Upper lobe of right lung (tissue), 1 donor: Measurements from ENCODE around the gene DIDO1. TPM values are rescaled to one million over a fixed set of nuclear protein-coding genes. Genes with fewer than 3 reads are reported as not detected.
A peak's percentile ranks its signal among the peaks of the same experiment; 100 is the strongest.

Source experiments
- ATAC-seq: fragments of 200-7000 bp; cut with Tn5 transposase; one replicate; pipeline ENCODE4 v1.9.1; 2020; ENCODE audit warnings: mild to moderate bottlenecking, moderate library complexity
- DNase-seq: peaks from one replicate; pipeline ENCODE4 v3.0.0-alpha.2; 2020
- H3K27ac ChIP-seq: fragments of 200-600 bp; one replicate; pipeline ENCODE4 v1.8.0; 2022
- H3K27me3 ChIP-seq: fragments of 200-600 bp; one replicate; pipeline ENCODE4 v1.8.0; 2022; ENCODE audit warnings: mild to moderate bottlenecking
- H3K36me3 ChIP-seq: fragments of 200-600 bp; one replicate; pipeline ENCODE4 v1.8.0; 2022
- H3K4me1 ChIP-seq: fragments of 200-600 bp; one replicate; pipeline ENCODE4 v1.8.0; 2022
- H3K4me3 ChIP-seq: fragments of 200-600 bp; one replicate; pipeline ENCODE4 v1.8.0; 2022; ENCODE audit warnings: mild to moderate bottlenecking
- H3K9me3 ChIP-seq: fragments of 200-600 bp; one replicate; pipeline ENCODE4 v1.8.0; 2022
- CTCF ChIP-seq: fragments of 200-600 bp; IDR thresholded peaks from one replicate; pipeline ENCODE4 v1.8.0; 2022; ENCODE audit warnings: antibody characterized with exemption
- intact Hi-C: fragments of 100-400 bp; cut with DNase I; formaldehyde crosslinking; loops from one replicate; pipeline ENCODE4 v1.11.0; 2022
- total RNA-seq: library from RNA; stranded (reverse); fragmentation: NEBNext Ultra II Directional; extraction: Animal tissue kit (Norgen Biotek cat#: 25700); gene quantifications from one replicate; pipeline ENCODE4 v1.2.1, GENCODE V29; 2021
- donor health status: DM: no; HTN: yes; CAD: no; lungs with severe emphysema.

DIDO1 gene
- total RNA-seq, 1 donor from 2014 or later: 55.5 TPM

DNA sequence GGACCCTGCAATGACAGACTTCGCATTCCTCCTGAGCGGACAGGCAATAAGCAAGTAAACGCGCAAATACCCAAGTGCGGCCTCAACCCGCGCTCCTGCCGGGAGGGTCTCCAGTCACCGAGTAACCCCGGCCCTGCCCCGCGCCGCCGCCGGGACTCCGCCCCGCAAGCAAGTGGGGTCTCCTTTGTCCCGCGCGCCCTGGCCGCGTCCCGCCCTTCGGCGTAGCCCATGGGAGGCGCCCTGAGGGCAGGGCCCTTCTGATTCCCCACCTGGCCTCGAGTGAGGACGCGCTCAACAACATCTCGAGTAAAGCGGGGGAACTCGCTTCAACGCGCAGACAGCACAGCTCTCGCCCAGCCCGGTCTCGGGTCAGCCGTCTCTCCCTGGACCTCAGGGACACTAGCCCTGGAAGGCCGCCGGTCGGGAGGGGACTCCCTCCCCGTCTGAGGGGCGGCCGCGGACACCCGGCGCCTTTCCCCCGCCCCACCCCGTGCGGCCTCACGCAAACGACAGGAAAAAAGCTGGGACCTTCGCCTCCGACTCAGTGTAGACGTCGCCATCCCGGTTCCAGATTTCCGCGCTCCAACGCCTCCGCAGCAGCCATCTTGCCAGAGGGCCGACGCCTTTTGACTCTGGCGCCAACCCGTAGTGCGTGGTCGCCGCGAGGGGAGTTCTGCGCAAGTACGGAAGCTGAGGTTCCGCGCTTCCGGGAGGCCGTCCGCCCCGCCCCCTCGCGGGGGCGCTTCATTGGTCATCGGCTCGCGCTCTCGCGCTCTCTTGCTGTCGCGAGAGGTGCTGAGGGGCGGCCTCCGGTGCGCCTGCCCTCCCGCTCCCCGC lies 11.2 kb upstream of the DIDO1 start:
- DNase-seq: peak; percentile 98
- ATAC-seq: peak; percentile 98
- peaks cover 14% of the 10 kb centered on the region for H3K36me3 ChIP-seq
- intact Hi-C loops: no loop called here
- peak overlapping the region; percentile 93 for H3K27ac ChIP-seq
- H3K4me3 ChIP-seq: peak overlapping the region; percentile 93
- peaks cover 28% of the 10 kb centered on the region for H3K4me1 ChIP-seq
- H3K27me3 ChIP-seq: no peaks in the 10 kb centered on the region
- no peaks in the 10 kb centered on the region for H3K9me3 ChIP-seq
- no peak for TF ChIP-seq CTCF

GRCh38 chr20:62935968-62936585 lies 9.8 kb upstream of the DIDO1 start:
- H3K4me3 ChIP-seq: peak overlapping the region; percentile 93
- no peak overlapping the region for H3K27ac ChIP-seq
- ATAC-seq (no peak), DNase-seq (peak; percentile 51)
- H3K36me3 ChIP-seq: peaks cover under 1% of the 10 kb centered on the region
- TF ChIP-seq CTCF: no peak
- no peaks in the 10 kb centered on the region for H3K9me3 ChIP-seq
- peaks cover 28% of the 10 kb centered on the region for H3K4me1 ChIP-seq
- no peaks in the 10 kb centered on the region for H3K27me3 ChIP-seq
- intact Hi-C loops: no loop called here

DNA sequence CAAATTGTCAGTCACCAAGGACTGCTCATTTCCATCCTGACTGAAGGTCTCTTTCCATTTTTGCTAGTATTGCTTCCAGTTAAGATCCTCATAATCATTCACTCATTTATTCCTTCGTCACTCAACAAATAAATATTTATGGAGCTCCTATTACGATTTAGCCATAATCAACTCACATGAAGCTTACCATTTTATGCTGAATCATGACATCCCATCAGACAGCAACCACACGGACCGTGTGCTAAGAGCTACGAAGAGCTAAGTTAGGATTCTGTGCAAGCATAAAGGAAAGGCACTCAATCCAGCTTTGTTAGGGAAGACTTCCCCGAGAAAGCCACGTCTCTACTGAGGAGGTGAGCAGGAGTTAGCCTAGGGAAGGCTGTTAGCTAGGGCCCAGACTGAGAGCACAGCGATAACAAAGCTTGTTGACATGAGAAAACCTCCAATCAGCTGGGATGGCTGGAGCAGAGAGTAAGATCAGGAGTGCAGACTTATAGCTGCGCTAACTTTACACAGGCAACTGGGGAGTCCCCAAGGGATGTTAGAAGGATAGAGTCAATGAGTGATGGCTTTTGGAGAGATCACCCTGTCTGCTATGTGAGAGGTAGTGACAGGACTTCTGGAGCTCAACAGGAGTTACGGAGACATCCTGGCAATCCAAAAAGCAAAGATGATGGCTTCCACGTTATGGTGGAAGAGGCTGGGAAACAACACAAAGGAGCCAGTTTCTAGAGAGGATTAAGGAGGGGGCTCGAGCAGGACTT lies 9.1 kb upstream of the DIDO1 start:
- no peak for ATAC-seq
- TF ChIP-seq CTCF: no peak
- intact Hi-C loops: no loop called here
- H3K9me3 ChIP-seq: no peaks in the 10 kb centered on the region
- H3K27ac ChIP-seq: no peak overlapping the region
- DNase-seq: peak; percentile 3
- no peak overlapping the region for H3K4me3 ChIP-seq
- no peaks in the 10 kb centered on the region for H3K36me3 ChIP-seq
- H3K4me1 ChIP-seq: peaks cover 28% of the 10 kb centered on the region
- no peaks in the 10 kb centered on the region for H3K27me3 ChIP-seq

DNA sequence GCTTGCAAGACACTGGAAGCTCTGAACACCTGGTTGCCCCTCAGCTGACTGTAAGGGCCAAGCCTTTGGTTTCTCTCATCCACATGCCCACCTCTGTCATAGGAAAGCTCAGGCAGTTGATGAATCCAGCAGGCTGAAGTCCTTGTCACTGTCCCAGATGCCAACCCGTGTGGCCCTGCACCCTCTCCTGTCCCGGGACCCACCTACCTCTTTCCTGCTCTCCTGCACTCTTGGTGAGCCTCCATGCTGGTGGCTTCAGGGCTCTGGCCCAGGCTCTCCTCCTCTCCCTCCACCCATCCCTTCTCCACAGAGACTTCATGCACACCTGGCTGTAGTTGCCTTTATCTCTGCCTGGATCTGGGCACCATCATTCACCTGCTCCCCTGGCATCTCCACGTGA lies 7.7 kb upstream of the DIDO1 start:
- ATAC-seq (no peak), DNase-seq (peak; percentile 38)
- intact Hi-C loops: no loop called here
- Histone ChIP-seq H3K9me3 (no peaks in the 10 kb centered on the region), H3K27me3 (no peaks in the 10 kb centered on the region), H3K36me3 (no peaks in the 10 kb centered on the region), H3K27ac (no peak overlapping the region), H3K4me1 (peaks cover 29% of the 10 kb centered on the region), H3K4me3 (no peak overlapping the region)
- no peak for TF ChIP-seq CTCF

DNA sequence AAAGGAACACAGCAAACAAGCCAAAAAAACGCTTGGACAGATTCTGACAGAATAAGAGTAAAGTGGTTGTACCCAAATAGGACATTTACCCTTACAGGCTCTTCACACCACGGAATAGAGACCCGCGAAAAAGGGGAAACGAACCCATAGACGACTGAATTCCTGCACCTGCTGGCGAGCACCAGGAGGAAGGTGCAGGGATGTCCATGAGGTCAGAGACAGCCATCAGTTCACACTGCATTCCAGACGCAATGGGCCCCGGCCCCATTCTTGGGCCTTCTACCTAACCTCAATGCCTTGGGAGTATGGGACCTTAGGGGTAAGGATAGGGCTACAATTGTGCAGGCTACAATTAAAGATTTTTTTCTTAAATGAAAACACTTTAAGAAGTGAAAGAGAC lies 5.2 kb upstream of the DIDO1 start:
- DNase-seq: peak; percentile 1
- Histone ChIP-seq H3K4me1 (peaks cover 43% of the 10 kb centered on the region), H3K9me3 (no peaks in the 10 kb centered on the region), H3K27me3 (no peaks in the 10 kb centered on the region), H3K36me3 (no peaks in the 10 kb centered on the region), H3K27ac (no peak overlapping the region), H3K4me3 (no peak overlapping the region)
- TF ChIP-seq CTCF: no peak
- no peak for ATAC-seq
- intact Hi-C loops: no loop called here
